Spinal cord (tissue), 10 donors: ENCODE measurements around the gene CDH18. TPM values are rescaled to one million over a fixed set of nuclear protein-coding genes. Genes with fewer than 3 reads are reported as not detected.

ENCODE experiments used
- DNase-seq, 6 donors: peaks; one replicate each; pipeline versions ENCODE4 v3.0.0 to v3.0.0-alpha.2; 2013 to 2015; ENCODE audit warnings: low spot score in 6 of 6, low read depth in 4 of 6
- H3K27ac ChIP-seq: one replicate; pipeline ENCODE4 v1.5.1; 2013; ENCODE audit warnings: low read depth, low read length, control low read depth
- H3K27me3 ChIP-seq: one replicate; pipeline ENCODE4 v1.6.1; 2013; ENCODE audit warnings: low read length; ENCODE audit not compliant: control insufficient read depth, insufficient read depth
- H3K36me3 ChIP-seq: one replicate; pipeline ENCODE4 v1.6.1; 2013; ENCODE audit warnings: low read length; ENCODE audit not compliant: control insufficient read depth, insufficient read depth
- H3K4me1 ChIP-seq: one replicate; pipeline ENCODE4 v1.6.1; 2013; ENCODE audit warnings: low read length; ENCODE audit not compliant: control insufficient read depth, insufficient read depth
- H3K4me3 ChIP-seq: one replicate; pipeline ENCODE4 v1.5.1; 2013; ENCODE audit warnings: low read depth, low read length, control low read depth
- H3K9me3 ChIP-seq: one replicate; pipeline ENCODE4 v1.6.1; 2013; ENCODE audit warnings: low read length; ENCODE audit not compliant: control insufficient read depth, insufficient read depth
- WGBS: methylation state at CpG from one replicate; pipeline ENCODE4 v1.1.5; 2013; ENCODE audit warnings: missing lambda C conversion rate; ENCODE audit not compliant: insufficient coverage; 5-methylcytosine and 5-hydroxymethylcytosine counted together
- polyA plus RNA-seq, 2 donors: library from polyadenylated mRNA; unstranded; fragments of 120-200 nt; gene quantifications; one replicate each; pipeline ENCODE4 v1.2.1, GENCODE V29; 2013; ENCODE audit not compliant: insufficient read length in 2 of 2
- total RNA-seq, 2 donors: library from RNA; depleted of rRNA in 1 of 2; stranded (reverse); fragments of 120-200 nt in 1 of 2; fragments of >200 nt in 1 of 2; gene quantifications; one replicate each; pipeline versions ENCODE4 v1.2.3 to v1.2.4, GENCODE V29; 2013 to 2014
- donor health status: healthy.

The CDH18 gene
- total and polyA plus RNA-seq, 4 donors: 22.1 to 90.3 (median 25.4) TPM

DNA sequence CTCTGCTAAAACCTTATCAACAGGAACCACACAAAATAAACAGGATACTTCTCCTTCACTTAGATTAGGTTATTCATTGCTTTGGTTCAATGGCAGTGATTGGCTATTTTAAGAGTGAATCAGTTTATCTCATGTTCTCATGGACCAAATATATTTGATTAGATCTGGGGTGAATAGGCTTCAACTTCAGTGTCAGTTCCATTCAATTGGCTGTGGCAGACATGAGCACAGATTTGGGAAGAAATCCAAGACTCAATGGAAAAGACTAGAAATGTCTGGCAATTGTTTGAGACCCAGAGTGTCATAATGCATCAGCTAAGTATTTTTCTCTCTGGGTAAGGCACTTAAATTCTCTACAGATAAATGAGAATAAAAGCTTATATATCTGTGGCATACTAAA is 37.1 kb downstream of the CDH18 start:
- Histone ChIP-seq H3K27ac (no peak overlapping the region), H3K27me3 (no peaks in the 10 kb centered on the region), H3K9me3 (no peaks in the 10 kb centered on the region), H3K4me3 (no peak overlapping the region), H3K36me3 (no peaks in the 10 kb centered on the region), H3K4me1 (no peaks in the 10 kb centered on the region)
- no peak for DNase-seq

DNA sequence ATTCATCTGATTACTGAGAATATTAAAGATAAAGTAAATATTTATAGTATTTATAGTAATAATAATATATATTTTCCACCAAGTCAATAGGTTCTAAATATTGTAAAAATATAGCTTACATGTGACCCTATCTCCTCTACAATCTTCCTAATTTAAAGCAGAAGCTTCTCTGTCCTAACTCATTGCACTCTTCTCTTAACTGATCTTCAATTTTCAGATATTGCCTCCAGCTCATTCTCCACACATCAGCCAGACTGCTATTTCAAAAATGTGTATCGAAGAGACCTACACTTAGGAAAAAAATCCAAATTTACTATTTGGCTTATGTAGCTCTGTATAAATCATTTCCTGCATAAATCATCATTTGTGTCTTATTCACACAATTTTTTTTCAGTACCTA is 47.8 kb downstream of the CDH18 start:
- Histone ChIP-seq H3K27me3 (no peaks in the 10 kb centered on the region), H3K36me3 (no peaks in the 10 kb centered on the region), H3K4me3 (no peak overlapping the region), H3K27ac (no peak overlapping the region), H3K9me3 (no peaks in the 10 kb centered on the region), H3K4me1 (no peaks in the 10 kb centered on the region)
- DNase-seq: no peak
- no CpG with 5 or more reads among the region's 1 CpG for WGBS

DNA sequence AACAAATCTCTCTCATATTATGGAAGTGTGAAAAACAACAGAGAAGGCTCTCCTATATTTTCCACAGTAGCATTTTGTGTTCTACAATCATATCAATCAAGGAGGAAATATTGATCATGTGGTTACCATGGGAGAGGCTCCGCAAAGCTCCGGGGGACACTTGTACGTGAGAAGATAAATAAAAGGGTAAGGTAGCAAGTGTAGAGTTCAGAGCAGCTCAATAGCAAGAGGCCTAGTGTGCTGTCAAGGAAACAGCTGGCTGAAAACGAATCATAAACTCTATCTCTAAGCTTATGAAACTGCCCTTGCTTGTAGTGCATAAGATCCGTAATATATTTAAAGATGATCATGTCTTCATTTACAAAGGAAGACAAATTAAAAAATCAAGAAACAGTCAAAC is 57.5 kb downstream of the CDH18 start:
- Histone ChIP-seq H3K27ac (no peak overlapping the region), H3K27me3 (no peaks in the 10 kb centered on the region), H3K36me3 (no peaks in the 10 kb centered on the region), H3K4me1 (no peaks in the 10 kb centered on the region), H3K4me3 (no peak overlapping the region), H3K9me3 (no peaks in the 10 kb centered on the region)
- no CpG with 5 or more reads among the region's 5 CpGs for WGBS
- DNase-seq: no peak

DNA sequence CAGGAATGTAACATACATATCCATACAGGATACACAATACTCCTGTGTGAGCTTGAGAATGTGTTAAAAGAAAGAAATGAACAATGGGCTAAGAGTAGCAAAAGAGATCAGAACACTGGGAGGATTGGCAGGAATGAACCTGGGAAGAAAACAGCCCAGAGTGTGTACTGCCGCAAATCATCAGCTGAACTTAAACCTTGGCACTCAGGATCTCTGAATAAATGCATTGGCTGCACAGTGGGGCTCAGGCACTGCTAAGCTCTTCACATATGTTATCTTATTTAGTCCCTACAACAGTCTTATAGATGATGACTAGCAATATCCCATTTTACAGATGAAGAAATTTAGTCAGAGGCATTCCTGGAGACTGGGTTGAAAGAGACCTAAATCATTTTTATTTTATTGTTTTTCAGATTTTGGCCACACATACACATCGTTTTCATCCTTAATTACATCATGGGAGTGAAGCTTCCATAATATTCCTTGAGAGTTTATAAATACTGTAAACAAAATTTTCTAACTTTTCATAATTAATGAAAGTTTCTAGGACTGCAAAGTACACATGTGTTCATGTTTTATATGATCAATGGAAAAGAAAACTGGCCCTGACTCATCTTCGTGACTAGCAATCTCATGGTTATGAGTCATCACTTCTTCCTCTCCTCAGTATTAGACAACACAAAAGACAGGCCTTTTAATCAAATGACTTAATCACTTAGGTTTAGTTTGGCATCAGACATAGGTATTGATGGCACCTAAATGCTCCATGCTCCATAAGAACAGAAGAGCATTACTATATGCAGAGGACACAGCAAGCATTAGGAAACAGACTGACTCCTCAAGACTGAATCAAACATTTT is 59.2 kb downstream of the CDH18 start:
- Histone ChIP-seq H3K9me3 (no peaks in the 10 kb centered on the region), H3K27me3 (no peaks in the 10 kb centered on the region), H3K4me1 (no peaks in the 10 kb centered on the region), H3K36me3 (no peaks in the 10 kb centered on the region), H3K4me3 (no peak overlapping the region), H3K27ac (no peak overlapping the region)
- no peak for DNase-seq
- 90% methylated on average over 1 of the region's 3 CpGs for WGBS

DNA sequence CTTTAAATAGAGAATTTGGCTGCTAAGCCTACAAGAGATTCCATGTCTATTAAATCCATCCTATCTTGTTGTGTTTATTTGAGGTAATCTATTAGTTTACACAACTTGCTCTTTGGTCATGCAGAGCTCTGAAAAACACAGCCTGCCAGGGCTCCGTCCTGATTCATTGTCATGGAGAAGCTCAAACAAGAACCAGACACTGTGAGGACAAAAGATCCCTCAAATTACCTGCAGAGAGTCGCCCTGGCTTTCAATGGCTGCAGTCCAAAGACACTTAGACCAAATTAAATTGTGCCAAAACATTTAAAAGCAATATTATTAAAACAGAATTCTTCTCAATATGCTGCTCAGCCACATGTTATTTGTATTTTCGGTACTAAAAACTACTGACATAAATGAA is 60.1 kb downstream of the CDH18 start:
- no peaks in the 10 kb centered on the region for H3K36me3 ChIP-seq

DNA sequence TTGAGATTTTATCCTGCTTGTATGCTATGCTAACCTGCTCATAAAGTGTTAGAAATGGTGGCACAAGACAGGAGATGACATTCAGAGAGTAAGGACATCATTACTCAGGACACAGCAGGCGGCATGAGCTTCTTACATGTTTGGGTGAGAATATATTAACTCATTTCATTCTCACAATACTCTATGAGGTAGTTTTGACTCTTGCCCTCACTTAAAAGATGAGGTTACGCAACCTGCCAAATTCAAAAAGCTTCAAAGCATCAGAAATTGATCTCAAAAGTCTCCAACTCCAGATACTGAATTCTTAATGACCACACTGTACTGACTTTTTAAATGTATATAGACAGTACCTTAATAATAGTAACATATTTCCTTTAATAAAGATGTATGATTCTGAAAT is 60.8 kb downstream of the CDH18 start:
- no CpG with 5 or more reads among the region's 2 CpGs for WGBS
- H3K9me3 ChIP-seq: no peaks in the 10 kb centered on the region
- H3K27ac ChIP-seq: no peak overlapping the region
- DNase-seq: no peak
- no peaks in the 10 kb centered on the region for H3K27me3 ChIP-seq
- H3K4me1 ChIP-seq: no peaks in the 10 kb centered on the region
- no peaks in the 10 kb centered on the region for H3K36me3 ChIP-seq
- H3K4me3 ChIP-seq: no peak overlapping the region

More for the DNA sequence above, 60.1 kb downstream of the CDH18 start:
- H3K4me1 ChIP-seq: no peaks in the 10 kb centered on the region
- WGBS: 18% methylated on average over 2 of the region's 3 CpGs
- H3K9me3 ChIP-seq: no peaks in the 10 kb centered on the region
- peak in 4 of 6 donors; percentile 2 to 49 (median 10) for DNase-seq
- H3K27ac ChIP-seq: no peak overlapping the region
- no peaks in the 10 kb centered on the region for H3K27me3 ChIP-seq
- H3K4me3 ChIP-seq: no peak overlapping the region

DNA sequence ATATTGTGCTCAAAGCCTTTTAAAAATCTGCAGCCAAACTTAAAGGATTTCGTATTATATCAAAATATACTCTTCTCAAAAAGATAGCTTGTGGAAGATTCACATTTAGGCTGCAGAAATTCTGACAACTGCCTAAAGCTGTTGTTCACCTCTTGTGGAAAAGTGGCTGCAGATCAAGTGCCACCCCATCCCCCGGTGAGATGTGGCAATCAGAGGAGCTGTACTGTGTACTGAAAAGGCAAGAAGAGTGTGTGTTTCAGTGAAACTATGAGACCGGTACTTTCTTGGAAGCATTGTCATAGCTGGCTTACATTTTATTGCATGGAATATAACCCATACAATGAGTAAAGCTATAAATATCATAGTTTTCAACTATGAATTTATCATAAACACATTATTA is 64.3 kb downstream of the CDH18 start:
- no peaks in the 10 kb centered on the region for H3K9me3 ChIP-seq
- no peaks in the 10 kb centered on the region for H3K36me3 ChIP-seq
- H3K4me1 ChIP-seq: no peaks in the 10 kb centered on the region
- no peak overlapping the region for H3K4me3 ChIP-seq
- H3K27ac ChIP-seq: no peak overlapping the region
- WGBS: no CpG with 5 or more reads among the region's 3 CpGs
- no peak for DNase-seq
- H3K27me3 ChIP-seq: no peaks in the 10 kb centered on the region

DNA sequence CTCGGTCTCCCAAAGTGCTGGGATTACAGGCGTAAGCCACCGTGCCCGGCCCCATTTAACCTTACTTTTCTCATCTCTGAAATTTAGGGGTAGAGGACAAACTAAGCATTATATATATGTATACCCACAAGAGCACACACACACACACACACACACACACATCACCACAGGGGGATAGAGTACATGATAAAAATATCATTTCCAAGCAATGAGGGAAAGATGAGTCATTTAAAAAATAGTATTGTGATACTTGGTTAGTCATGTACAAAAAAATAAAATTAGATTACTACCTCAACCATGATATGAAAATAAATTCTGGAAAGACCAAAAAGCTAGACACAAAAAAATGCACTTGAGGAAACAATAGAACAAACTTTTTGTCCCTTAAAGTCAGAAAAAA is 67.2 kb downstream of the CDH18 start:
- no CpG with 5 or more reads among the region's 4 CpGs for WGBS
- H3K4me3 ChIP-seq: no peak overlapping the region
- no peaks in the 10 kb centered on the region for H3K4me1 ChIP-seq
- no peaks in the 10 kb centered on the region for H3K27me3 ChIP-seq
- no peak for DNase-seq
- no peaks in the 10 kb centered on the region for H3K36me3 ChIP-seq
- H3K9me3 ChIP-seq: no peaks in the 10 kb centered on the region
- no peak overlapping the region for H3K27ac ChIP-seq

DNA sequence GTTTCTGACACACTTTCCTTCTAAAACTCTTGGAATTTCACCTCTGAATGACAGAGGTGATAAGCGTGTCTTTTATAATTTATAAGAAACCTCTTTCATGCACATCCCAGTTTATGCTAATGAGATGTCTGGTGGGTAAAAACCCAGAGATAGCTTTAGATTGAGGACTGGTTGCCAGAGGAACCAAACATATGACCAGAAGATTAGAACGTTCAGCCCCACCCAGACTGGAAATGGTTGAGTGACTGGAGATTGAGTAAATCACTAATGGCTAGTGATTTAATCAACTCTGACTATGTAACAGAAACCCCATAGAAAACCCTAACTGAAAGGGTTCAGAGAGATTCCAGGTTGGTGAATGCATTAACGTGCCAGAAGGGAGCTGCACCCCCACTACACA is 69.2 kb downstream of the CDH18 start:
- Histone ChIP-seq H3K4me1 (no peaks in the 10 kb centered on the region), H3K4me3 (no peak overlapping the region), H3K36me3 (no peaks in the 10 kb centered on the region), H3K27me3 (no peaks in the 10 kb centered on the region), H3K27ac (no peak overlapping the region), H3K9me3 (no peaks in the 10 kb centered on the region)
- no peak for DNase-seq
- no CpG with 5 or more reads among the region's 3 CpGs for WGBS

DNA sequence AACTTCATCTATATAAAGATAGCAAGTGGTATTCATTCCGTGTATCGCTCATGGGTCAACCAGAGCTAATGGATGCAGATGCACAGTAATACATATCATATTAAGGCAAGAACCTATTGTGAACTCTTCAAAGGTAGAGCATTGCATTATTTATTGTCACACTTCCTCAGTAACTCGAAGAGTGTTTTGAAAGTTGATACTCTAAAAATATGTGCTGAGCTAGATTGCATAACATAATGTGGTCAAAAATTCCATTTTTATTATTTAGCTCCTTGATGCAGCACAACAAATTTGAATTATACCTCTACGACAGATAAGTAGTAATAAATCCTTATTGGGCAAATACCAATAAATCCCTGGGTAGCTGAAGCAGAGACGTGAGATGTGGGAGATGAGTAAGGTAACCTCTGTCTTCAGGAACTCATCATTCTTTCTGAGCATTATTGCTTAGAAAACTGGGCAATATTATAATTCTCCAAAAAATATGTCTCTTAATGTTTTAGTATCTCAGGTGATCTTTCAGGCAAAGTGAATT is 70.3 kb downstream of the CDH18 start:
- Histone ChIP-seq H3K27ac (no peak overlapping the region), H3K4me3 (no peak overlapping the region), H3K9me3 (no peaks in the 10 kb centered on the region), H3K27me3 (no peaks in the 10 kb centered on the region), H3K4me1 (no peaks in the 10 kb centered on the region), H3K36me3 (no peaks in the 10 kb centered on the region)
- no peak for DNase-seq
- no CpG with 5 or more reads among the region's 5 CpGs for WGBS
